K562 (cell line): ENCODE results near the gene SRP72. TPM values are rescaled to one million over a fixed set of nuclear protein-coding genes. Genes with fewer than 3 reads are reported as not detected.
A peak's percentile ranks its signal among the peaks of the same experiment; 100 is the strongest.

Source experiments
- FOXM1 ChIP-seq, 2 experiments: fragments of 450-650 bp in 1 of 2; sonication (generic) in 1 of 2; formaldehyde crosslinking in 1 of 2; IDR thresholded peaks; 2 replicates each; pipeline versions ENCODE4 v1.6.1 to v1.9.0; 2017 to 2022; ENCODE audit warnings: low read depth in 2 of 2, mild to moderate bottlenecking in 2 of 2, missing genetic modification reagents in 1 of 2, moderate library complexity in 1 of 2
- GABPA ChIP-seq: fragments of 200-800 bp; sonication (Bioruptor generic); conservative IDR thresholded peaks from 2 replicates; pipeline ENCODE4 v1.6.1; 2016; ENCODE audit warnings: low read depth, missing genetic modification characterization, missing compliant biosample characterization
- HIVEP1 ChIP-seq: fragments of 250-450 bp; sonication (Bioruptor Pico); IDR thresholded peaks from 2 replicates; pipeline ENCODE4 v1.4.0; 2020; ENCODE audit warnings: mild to moderate bottlenecking
- HNRNPLL ChIP-seq: fragments of 200-400 bp; formaldehyde crosslinking; IDR thresholded peaks from 2 replicates; pipeline ENCODE4 v1.6.1; 2017; ENCODE audit warnings: low read length, low read depth, mild to moderate bottlenecking; ENCODE audit not compliant: poor library complexity, severe bottlenecking
- MBD2 ChIP-seq: sonication (generic); IDR thresholded peaks from 2 replicates; pipeline ENCODE4 v1.6.1; 2016; ENCODE audit warnings: low read depth, borderline replicate concordance
- MIER1 ChIP-seq: fragments of 450-650 bp; IDR thresholded peaks from 2 replicates; pipeline ENCODE4 v1.6.1; 2016; ENCODE audit warnings: antibody characterized with exemption, mild to moderate bottlenecking, low read depth
- SAFB ChIP-seq: fragments of 200-400 bp; formaldehyde crosslinking; IDR thresholded peaks from 2 replicates; pipeline ENCODE4 v1.6.1; 2017; ENCODE audit warnings: low read depth, low read length, borderline replicate concordance
- ZNF217 ChIP-seq: sonication (generic); formaldehyde crosslinking; IDR thresholded peaks from 2 replicates; pipeline ENCODE4 v1.8.0; 2022; ENCODE audit warnings: mild to moderate bottlenecking, missing genetic modification reagents
- ZNF316 ChIP-seq: fragments of 450-650 bp; IDR thresholded peaks from 2 replicates; pipeline ENCODE4 v1.6.1; 2016
- polyA plus RNA-seq, 8 experiments: library from polyadenylated mRNA; depleted of rRNA in 4 of 8; stranded (reverse) in 5 of 8; unstranded in 3 of 8; fragments of >200 nt; fragmentation: Nextera tagmentation in 2 of 8; fragmentation: Illumina TruSeq in 1 of 8; extraction: Ambion mirVana in 2 of 8; extraction: Trizol in 1 of 8; gene quantifications; 2 replicates each; pipeline versions ENCODE4 v1.2.1 to v1.2.3, GENCODE V29; 2011 to 2014; ENCODE audit warnings: inconsistent platforms in 1 of 8, missing spikeins in 1 of 8
- total RNA-seq, 7 experiments: library from RNA; depleted of rRNA in 6 of 7; stranded (reverse); fragments of >200 nt in 6 of 7; fragmentation: Illumina TruSeq in 2 of 7; extraction: Trizol in 2 of 7; gene quantifications; 2 replicates each; pipeline versions ENCODE4 v1.2.1 to v1.2.3, GENCODE V29; 2011 to 2021; ENCODE audit warnings: low replicate concordance in 1 of 7
- TF ChIP-seq, protein P1 (sequence below): fragments of 450-650 bp; formaldehyde crosslinking; IDR thresholded peaks from 2 replicates; pipeline ENCODE4 v1.4.0; 2020; ENCODE audit warnings: mild to moderate bottlenecking, moderate library complexity
- TF ChIP-seq, protein P2 (sequence below): fragments of 250-450 bp; sonication (Bioruptor Pico); IDR thresholded peaks from 2 replicates; pipeline ENCODE4 v1.8.0; 2021; ENCODE audit warnings: moderate library complexity, mild to moderate bottlenecking, inconsistent platforms
- TF ChIP-seq, protein P3 (sequence below): fragments of 450-650 bp; IDR thresholded peaks from 2 replicates; pipeline ENCODE4 v1.6.1; 2016; ENCODE audit warnings: mild to moderate bottlenecking, moderate library complexity

SRP72 gene
- total and polyA plus RNA-seq, 9 of the 15 experiments (the other 6 are each of a cell fraction or from before 2014, with no cell fraction given) = 124 to 341 (median 202) TPM

DNA sequence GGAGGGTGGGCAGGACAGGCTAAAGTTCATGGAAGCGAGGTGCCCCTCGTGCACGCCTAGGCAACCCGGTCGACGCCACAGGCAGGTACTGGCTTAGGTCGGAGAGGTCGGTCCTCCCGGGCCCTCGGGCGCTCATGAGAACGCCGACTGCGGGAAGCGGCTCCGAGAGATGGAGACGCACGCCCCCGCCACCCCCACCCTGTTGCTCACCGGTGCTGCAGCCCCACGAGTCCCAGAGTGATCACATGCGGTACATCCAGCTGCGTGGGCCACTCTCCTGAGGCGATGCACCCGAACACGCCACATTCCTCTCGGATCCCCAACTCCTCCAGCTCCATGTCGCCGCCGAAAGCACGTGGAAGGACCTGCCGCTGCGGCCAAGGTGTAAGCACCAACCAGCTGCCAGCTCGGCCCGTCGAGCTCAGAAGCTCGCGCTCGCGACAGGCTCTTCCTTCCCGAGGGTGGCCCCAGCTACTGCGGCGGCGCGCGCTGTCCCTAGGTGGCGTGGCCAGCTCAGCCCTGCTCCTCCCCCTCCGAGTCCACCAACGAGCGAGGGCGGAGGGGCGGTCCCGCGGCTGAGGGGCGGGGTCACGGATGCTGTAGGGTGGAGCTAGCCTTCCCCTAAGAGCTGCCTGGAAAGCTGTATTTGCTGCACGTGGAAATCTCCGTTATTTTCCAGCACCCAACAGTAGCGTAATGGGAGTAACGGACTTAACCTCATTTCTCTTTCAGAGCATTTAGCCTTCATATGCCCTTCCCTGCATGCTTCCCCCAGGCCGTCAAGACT, 32.1 kb upstream of the SRP72 start, which contains the start of gene PPAT (continued):
- TF ChIP-seq GABPA (tag) (no peak), HNRNPLL (no peak), ZNF217 (CRISPR knock-in tag) (no peak), MBD2 (peak; percentile 53; the same call in 1 of the 2 replicates), HIVEP1 (CRISPR knock-in tag) (no peak), SAFB (no peak), MIER1 (no peak), ZNF316 (peak; percentile 52; the same call in 1 of the 2 replicates), FOXM1 (IDR thresholded peaks at IDR 0.05; ENCODE audit: low read depth) (no peak; the same call in 1 of the 2 replicates), FOXM1 (CRISPR knock-in tag; IDR thresholded peaks at IDR 0.05; ENCODE audit: low read depth) (no peak)
- TF ChIP-seq, protein P1, sequence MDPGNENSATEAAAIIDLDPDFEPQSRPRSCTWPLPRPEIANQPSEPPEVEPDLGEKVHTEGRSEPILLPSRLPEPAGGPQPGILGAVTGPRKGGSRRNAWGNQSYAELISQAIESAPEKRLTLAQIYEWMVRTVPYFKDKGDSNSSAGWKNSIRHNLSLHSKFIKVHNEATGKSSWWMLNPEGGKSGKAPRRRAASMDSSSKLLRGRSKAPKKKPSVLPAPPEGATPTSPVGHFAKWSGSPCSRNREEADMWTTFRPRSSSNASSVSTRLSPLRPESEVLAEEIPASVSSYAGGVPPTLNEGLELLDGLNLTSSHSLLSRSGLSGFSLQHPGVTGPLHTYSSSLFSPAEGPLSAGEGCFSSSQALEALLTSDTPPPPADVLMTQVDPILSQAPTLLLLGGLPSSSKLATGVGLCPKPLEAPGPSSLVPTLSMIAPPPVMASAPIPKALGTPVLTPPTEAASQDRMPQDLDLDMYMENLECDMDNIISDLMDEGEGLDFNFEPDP (CRISPR knock-in tag) = no peak
- TF ChIP-seq, protein P2, sequence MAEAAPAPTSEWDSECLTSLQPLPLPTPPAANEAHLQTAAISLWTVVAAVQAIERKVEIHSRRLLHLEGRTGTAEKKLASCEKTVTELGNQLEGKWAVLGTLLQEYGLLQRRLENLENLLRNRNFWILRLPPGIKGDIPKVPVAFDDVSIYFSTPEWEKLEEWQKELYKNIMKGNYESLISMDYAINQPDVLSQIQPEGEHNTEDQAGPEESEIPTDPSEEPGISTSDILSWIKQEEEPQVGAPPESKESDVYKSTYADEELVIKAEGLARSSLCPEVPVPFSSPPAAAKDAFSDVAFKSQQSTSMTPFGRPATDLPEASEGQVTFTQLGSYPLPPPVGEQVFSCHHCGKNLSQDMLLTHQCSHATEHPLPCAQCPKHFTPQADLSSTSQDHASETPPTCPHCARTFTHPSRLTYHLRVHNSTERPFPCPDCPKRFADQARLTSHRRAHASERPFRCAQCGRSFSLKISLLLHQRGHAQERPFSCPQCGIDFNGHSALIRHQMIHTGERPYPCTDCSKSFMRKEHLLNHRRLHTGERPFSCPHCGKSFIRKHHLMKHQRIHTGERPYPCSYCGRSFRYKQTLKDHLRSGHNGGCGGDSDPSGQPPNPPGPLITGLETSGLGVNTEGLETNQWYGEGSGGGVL (CRISPR knock-in tag) = no peak
- TF ChIP-seq, protein P3, sequence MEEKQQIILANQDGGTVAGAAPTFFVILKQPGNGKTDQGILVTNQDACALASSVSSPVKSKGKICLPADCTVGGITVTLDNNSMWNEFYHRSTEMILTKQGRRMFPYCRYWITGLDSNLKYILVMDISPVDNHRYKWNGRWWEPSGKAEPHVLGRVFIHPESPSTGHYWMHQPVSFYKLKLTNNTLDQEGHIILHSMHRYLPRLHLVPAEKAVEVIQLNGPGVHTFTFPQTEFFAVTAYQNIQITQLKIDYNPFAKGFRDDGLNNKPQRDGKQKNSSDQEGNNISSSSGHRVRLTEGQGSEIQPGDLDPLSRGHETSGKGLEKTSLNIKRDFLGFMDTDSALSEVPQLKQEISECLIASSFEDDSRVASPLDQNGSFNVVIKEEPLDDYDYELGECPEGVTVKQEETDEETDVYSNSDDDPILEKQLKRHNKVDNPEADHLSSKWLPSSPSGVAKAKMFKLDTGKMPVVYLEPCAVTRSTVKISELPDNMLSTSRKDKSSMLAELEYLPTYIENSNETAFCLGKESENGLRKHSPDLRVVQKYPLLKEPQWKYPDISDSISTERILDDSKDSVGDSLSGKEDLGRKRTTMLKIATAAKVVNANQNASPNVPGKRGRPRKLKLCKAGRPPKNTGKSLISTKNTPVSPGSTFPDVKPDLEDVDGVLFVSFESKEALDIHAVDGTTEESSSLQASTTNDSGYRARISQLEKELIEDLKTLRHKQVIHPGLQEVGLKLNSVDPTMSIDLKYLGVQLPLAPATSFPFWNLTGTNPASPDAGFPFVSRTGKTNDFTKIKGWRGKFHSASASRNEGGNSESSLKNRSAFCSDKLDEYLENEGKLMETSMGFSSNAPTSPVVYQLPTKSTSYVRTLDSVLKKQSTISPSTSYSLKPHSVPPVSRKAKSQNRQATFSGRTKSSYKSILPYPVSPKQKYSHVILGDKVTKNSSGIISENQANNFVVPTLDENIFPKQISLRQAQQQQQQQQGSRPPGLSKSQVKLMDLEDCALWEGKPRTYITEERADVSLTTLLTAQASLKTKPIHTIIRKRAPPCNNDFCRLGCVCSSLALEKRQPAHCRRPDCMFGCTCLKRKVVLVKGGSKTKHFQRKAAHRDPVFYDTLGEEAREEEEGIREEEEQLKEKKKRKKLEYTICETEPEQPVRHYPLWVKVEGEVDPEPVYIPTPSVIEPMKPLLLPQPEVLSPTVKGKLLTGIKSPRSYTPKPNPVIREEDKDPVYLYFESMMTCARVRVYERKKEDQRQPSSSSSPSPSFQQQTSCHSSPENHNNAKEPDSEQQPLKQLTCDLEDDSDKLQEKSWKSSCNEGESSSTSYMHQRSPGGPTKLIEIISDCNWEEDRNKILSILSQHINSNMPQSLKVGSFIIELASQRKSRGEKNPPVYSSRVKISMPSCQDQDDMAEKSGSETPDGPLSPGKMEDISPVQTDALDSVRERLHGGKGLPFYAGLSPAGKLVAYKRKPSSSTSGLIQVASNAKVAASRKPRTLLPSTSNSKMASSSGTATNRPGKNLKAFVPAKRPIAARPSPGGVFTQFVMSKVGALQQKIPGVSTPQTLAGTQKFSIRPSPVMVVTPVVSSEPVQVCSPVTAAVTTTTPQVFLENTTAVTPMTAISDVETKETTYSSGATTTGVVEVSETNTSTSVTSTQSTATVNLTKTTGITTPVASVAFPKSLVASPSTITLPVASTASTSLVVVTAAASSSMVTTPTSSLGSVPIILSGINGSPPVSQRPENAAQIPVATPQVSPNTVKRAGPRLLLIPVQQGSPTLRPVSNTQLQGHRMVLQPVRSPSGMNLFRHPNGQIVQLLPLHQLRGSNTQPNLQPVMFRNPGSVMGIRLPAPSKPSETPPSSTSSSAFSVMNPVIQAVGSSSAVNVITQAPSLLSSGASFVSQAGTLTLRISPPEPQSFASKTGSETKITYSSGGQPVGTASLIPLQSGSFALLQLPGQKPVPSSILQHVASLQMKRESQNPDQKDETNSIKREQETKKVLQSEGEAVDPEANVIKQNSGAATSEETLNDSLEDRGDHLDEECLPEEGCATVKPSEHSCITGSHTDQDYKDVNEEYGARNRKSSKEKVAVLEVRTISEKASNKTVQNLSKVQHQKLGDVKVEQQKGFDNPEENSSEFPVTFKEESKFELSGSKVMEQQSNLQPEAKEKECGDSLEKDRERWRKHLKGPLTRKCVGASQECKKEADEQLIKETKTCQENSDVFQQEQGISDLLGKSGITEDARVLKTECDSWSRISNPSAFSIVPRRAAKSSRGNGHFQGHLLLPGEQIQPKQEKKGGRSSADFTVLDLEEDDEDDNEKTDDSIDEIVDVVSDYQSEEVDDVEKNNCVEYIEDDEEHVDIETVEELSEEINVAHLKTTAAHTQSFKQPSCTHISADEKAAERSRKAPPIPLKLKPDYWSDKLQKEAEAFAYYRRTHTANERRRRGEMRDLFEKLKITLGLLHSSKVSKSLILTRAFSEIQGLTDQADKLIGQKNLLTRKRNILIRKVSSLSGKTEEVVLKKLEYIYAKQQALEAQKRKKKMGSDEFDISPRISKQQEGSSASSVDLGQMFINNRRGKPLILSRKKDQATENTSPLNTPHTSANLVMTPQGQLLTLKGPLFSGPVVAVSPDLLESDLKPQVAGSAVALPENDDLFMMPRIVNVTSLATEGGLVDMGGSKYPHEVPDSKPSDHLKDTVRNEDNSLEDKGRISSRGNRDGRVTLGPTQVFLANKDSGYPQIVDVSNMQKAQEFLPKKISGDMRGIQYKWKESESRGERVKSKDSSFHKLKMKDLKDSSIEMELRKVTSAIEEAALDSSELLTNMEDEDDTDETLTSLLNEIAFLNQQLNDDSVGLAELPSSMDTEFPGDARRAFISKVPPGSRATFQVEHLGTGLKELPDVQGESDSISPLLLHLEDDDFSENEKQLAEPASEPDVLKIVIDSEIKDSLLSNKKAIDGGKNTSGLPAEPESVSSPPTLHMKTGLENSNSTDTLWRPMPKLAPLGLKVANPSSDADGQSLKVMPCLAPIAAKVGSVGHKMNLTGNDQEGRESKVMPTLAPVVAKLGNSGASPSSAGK = peak; percentile 97
